ENCODE data around the gene HELZ. TPM values are rescaled to one million over a fixed set of nuclear protein-coding genes. Genes with fewer than 3 reads are reported as not detected.

HELZ gene
- 22.6 and 31.3 TPM in 2 replicates for total RNA-seq (2014; rRNA removed)
- Bru-seq, nascent RNA = percentile 89 among the genes with signal in this experiment
- percentile 82 among the genes with signal in this experiment for BruChase-seq, experiment 1, labeled RNA remaining after a 6-hour chase
- BruChase-seq, experiment 2, labeled RNA remaining after a 2-hour chase = percentile 88 among the genes with signal in this experiment
- long read RNA-seq, transcript HELZ-202 (14 exons, 1,872 nt) = major isoform, 6 of 57 reads
- long read RNA-seq, partial matches to known transcripts = 23 of 57 reads
- long read RNA-seq, other reads (novel, unspliced or antisense) = 26 of 57 reads

DNA sequence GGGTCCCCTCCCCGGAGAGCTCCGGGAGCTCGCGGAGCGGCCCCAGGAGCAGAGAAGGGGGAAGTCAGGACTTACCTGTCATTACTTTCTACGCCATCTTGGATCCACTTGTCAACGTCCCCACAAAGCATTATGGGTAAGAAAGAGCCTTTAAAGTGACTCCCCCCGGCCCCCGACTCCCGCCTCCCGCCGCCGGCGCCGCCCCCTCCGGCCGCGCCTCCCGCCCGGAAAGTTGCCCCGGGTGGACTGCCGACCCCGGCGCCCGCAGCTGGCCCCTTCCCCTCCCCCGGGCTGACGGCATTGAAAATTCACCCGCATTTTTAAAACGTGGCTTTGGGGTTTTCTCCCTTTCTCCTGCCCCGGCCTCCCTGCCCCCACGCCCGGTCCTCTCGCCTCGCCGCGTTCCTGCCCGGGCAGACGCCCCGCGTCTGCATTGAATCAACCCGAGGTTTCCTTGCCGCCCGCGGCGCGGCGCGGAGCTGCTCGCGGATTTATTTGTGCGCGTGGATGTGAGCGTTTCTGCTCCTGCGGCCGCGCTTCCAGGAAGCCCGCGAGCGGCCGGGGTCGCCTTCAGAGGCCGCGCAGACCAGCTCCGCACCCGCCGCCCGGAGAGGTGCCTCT lies at the start of gene HELZ:
Gene HELZ, minus strand, starts transcription at position 124 of the 621 bp plus-strand sequence. CDS start 26,392 bp downstream, outside the sequence.
- Histone ChIP-seq H3K27ac (ENCODE audit: low read length) (peak within 1 kb of the TSS; percentile 9; the same call in 1 of the 2 replicates), H3K4me1 (ENCODE audit: insufficient read depth, low read length) (peaks cover 20% of the 10 kb centered on the region), H3F3A (ENCODE audit: low read length, unreplicated experiment) (no peaks in the 10 kb centered on the region), H3K27me3 (ENCODE audit: low read length) (no peaks in the 10 kb centered on the region), H3K4me3 (ENCODE audit: low read length) (peak within 1 kb of the TSS; percentile 93), H3K36me3 (ENCODE audit: low read depth, low read length) (peaks cover 12% of the 10 kb centered on the region; the same call in 1 of the 2 replicates), H3K4me2 (ENCODE audit: low read length) (peak within 1 kb of the TSS; percentile 93), H2AFZ (ENCODE audit: low read length) (peak within 1 kb of the TSS; percentile 81), H3K79me2 (ENCODE audit: low read length) (peaks cover 46% of the 10 kb centered on the region), H3K9me2 (replicated peaks; ENCODE audit: low read length) (no peaks in the 10 kb centered on the region), H4K20me1 (ENCODE audit: low read length) (peaks cover 19% of the 10 kb centered on the region), H3K9ac (ENCODE audit: low read length) (peak within 1 kb of the TSS; percentile 87), H3K9me3 (ENCODE audit: low read length) (no peaks in the 10 kb centered on the region)
- peak; percentile 87 for DNase-seq
- peak; percentile 28 for ATAC-seq
- POLR2A ChIA-PET (ENCODE audit: unreplicated experiment) = no interaction called here
- CTCF ChIA-PET = interaction anchor here (0.6 kb wide), 1 partner anchor 119 kb away, joined by 3 read pairs; no protein-coding TSS in a partner anchor
- TF ChIP-seq EZH2phosphoT487 (IDR thresholded peaks at IDR 0.05; ENCODE audit: borderline replicate concordance, low read length) = no peak
- TF ChIP-seq, protein P1, sequence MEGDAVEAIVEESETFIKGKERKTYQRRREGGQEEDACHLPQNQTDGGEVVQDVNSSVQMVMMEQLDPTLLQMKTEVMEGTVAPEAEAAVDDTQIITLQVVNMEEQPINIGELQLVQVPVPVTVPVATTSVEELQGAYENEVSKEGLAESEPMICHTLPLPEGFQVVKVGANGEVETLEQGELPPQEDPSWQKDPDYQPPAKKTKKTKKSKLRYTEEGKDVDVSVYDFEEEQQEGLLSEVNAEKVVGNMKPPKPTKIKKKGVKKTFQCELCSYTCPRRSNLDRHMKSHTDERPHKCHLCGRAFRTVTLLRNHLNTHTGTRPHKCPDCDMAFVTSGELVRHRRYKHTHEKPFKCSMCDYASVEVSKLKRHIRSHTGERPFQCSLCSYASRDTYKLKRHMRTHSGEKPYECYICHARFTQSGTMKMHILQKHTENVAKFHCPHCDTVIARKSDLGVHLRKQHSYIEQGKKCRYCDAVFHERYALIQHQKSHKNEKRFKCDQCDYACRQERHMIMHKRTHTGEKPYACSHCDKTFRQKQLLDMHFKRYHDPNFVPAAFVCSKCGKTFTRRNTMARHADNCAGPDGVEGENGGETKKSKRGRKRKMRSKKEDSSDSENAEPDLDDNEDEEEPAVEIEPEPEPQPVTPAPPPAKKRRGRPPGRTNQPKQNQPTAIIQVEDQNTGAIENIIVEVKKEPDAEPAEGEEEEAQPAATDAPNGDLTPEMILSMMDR (conservative IDR thresholded peaks at IDR 0.05; ENCODE audit: low read depth, low read length) = no peak
- intact Hi-C loops (cut with micrococcal nuclease) = loop anchor here (5.0 kb wide), 1 partner anchor 122 kb away; the partner anchor contains the start of gene PSMD12
- BruUV-seq (replicated peaks) = no TSS peak

DNA sequence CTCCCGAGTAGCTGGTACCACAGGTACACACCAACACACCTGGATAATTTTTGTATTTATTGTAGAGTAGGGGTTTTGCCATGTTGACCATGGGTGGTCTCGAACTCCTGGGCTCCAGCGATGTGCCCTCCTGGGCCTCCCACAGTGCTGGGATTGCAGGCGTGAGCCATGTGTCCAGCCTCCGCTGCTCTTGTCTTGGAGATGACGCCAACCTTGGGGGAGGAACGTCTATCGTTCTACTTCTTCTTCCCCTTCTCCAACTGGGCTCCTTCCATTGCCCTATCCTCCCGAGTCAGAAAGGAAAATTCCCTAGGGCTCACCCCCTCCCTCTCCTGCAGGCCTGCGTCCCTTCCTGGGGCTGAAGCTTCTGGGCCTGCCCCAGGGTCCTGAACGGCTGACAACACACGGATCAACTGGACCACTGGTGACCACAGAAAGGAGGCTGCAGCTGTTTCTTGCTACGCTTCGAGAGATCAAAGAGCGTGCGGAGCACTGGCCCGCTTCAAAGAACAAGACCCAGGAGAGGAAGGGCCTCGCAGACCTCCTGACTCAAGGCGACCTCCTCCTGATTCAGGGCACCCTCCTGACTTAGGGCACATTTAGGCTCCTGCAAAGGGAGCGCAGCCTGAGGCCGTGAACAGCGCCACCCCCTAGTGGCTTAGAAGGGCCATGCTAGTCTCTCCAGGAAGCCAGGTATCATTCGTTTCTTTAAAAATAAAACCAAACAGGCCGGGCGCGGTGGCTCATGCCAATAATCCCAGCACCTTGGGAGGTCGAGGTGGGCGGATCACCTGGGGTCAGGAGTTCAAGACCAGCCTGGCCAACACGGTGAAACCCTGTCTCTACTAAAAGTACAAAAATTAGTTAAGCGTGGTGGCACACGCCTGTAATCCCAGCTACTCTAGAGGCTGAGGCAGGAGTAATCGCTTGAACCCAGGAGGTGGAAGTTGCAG lies 48.5 kb upstream of the HELZ start:
- no peaks in the 10 kb centered on the region for H3K36me3 ChIP-seq (ENCODE audit: low read depth, low read length)
- no peaks in the 10 kb centered on the region for H4K20me1 ChIP-seq (ENCODE audit: low read length)
- DNase-seq (peak; percentile 54), ATAC-seq (peak; percentile 88)
- peak overlapping the region; percentile 33; the same call in 1 of the 2 replicates for H2AFZ ChIP-seq (ENCODE audit: low read length)
- H3F3A ChIP-seq (ENCODE audit: low read length, unreplicated experiment) = no peaks in the 10 kb centered on the region
- no TSS peak for BruUV-seq (replicated peaks)
- CTCF ChIA-PET = interaction anchor here (0.7 to 0.9 kb wide), 2 partner anchors 72 to 138 kb away, joined by 3 to 5 read pairs; no protein-coding TSS in a partner anchor
- H3K9me3 ChIP-seq (ENCODE audit: low read length) = no peaks in the 10 kb centered on the region
- no peak overlapping the region for H3K4me3 ChIP-seq (ENCODE audit: low read length)
- POLR2A ChIA-PET (ENCODE audit: unreplicated experiment) = no interaction called here
- no peaks in the 10 kb centered on the region for H3K27me3 ChIP-seq (ENCODE audit: low read length)
- TF ChIP-seq EZH2 (IDR thresholded peaks at IDR 0.05; ENCODE audit: low read length, unreplicated experiment) = no peak
- TF ChIP-seq, protein P1 (conservative IDR thresholded peaks at IDR 0.05; ENCODE audit: low read depth, low read length) = peak; percentile 83
- no peak overlapping the region for H3K9ac ChIP-seq (ENCODE audit: low read length)
- no peak overlapping the region for H3K27ac ChIP-seq (ENCODE audit: low read length)
- intact Hi-C loops (cut with micrococcal nuclease) = loop anchor here (1.0 kb wide), 1 partner anchor 72 kb away; no protein-coding TSS in a partner anchor
- H3K4me2 ChIP-seq (ENCODE audit: low read length) = no peak overlapping the region
- H3K9me2 ChIP-seq (replicated peaks; ENCODE audit: low read length) = no peaks in the 10 kb centered on the region
- no peaks in the 10 kb centered on the region for H3K79me2 ChIP-seq (ENCODE audit: low read length)
- H3K4me1 ChIP-seq (ENCODE audit: insufficient read depth, low read length) = no peaks in the 10 kb centered on the region

Measured in PC-3 (cell line).